ENCODE results near the gene CNTN4. TPM values are rescaled to one million over a fixed set of nuclear protein-coding genes. Genes with fewer than 3 reads are reported as not detected.

The CNTN4 gene
- total and polyA plus RNA-seq, 3 experiments from 2014 or later = not detected

GRCh38 chr3:2847062-2847841, 748.6 kb downstream of the CNTN4 start:
- H3K4me3 Mint-ChIP-seq = no peak overlapping the region
- CTCF ChIA-PET = interaction anchor here (0.7 to 1.6 kb wide), 2 partner anchors 10 to 214 kb away, joined by 3 to 5 read pairs; no protein-coding TSS in a partner anchor
- no peak overlapping the region for H3K27ac ChIP-seq (ENCODE audit: low read depth, low read length)
- H3K4me3 ChIP-seq (ENCODE audit: low read length) = no peak overlapping the region
- peaks cover 0 to 4% of the 10 kb centered on the region in 2 donors for H3K27me3 Mint-ChIP-seq
- H3K4me1 ChIP-seq (ENCODE audit: insufficient read depth, low read length) = no peaks in the 10 kb centered on the region
- no peak overlapping the region for H3K27ac Mint-ChIP-seq
- no peaks in the 10 kb centered on the region for H3K9me3 ChIP-seq (ENCODE audit: low read length)
- no peaks in the 10 kb centered on the region for H3K36me3 ChIP-seq (ENCODE audit: insufficient read depth, low read length)
- H3K9me3 Mint-ChIP-seq = peaks cover 0 to 2% (median 0%) of the 10 kb centered on the region in 5 donors
- no peaks in the 10 kb centered on the region for H3K36me3 Mint-ChIP-seq
- no peaks in the 10 kb centered on the region for H3K27me3 ChIP-seq (ENCODE audit: insufficient read depth, low read length, poor library complexity, severe bottlenecking)
- no peaks in the 10 kb centered on the region for H3K4me1 Mint-ChIP-seq
- POLR2A ChIA-PET = no interaction called here
- DNase-seq = no peak

- no peaks in the 10 kb centered on the region for H3K27me3 Mint-ChIP-seq
- H3K36me3 Mint-ChIP-seq = no peaks in the 10 kb centered on the region
- H3K9me3 ChIP-seq (ENCODE audit: low read length) = no peaks in the 10 kb centered on the region
- H3K9me3 Mint-ChIP-seq = peaks cover 0 to 2% (median 0%) of the 10 kb centered on the region in 5 donors
- ChIA-PET POLR2A (no interaction called here), CTCF (no interaction called here)
- no peak overlapping the region for H3K27ac ChIP-seq (ENCODE audit: low read depth, low read length)
- no peak overlapping the region for H3K4me3 Mint-ChIP-seq
- no peak overlapping the region for H3K27ac Mint-ChIP-seq
- H3K4me3 ChIP-seq (ENCODE audit: low read length) = no peak overlapping the region
- H3K4me1 ChIP-seq (ENCODE audit: insufficient read depth, low read length) = no peaks in the 10 kb centered on the region
- H3K36me3 ChIP-seq (ENCODE audit: insufficient read depth, low read length) = no peaks in the 10 kb centered on the region
- H3K27me3 ChIP-seq (ENCODE audit: insufficient read depth, low read length, poor library complexity, severe bottlenecking) = no peaks in the 10 kb centered on the region
- H3K4me1 Mint-ChIP-seq = no peaks in the 10 kb centered on the region
- DNase-seq = no peak
Measured at GRCh38 chr3:2849092-2849491, 750.4 kb downstream of the CNTN4 start.

- no peak overlapping the region for H3K27ac Mint-ChIP-seq
- no peaks in the 10 kb centered on the region for H3K27me3 ChIP-seq (ENCODE audit: insufficient read depth, low read length, poor library complexity, severe bottlenecking)
- H3K9me3 Mint-ChIP-seq = peaks cover 0 to 2% (median 0%) of the 10 kb centered on the region in 5 donors
- POLR2A ChIA-PET = no interaction called here
- H3K9me3 ChIP-seq (ENCODE audit: low read length) = no peaks in the 10 kb centered on the region
- H3K4me3 Mint-ChIP-seq = no peak overlapping the region
- no peak overlapping the region for H3K27ac ChIP-seq (ENCODE audit: low read depth, low read length)
- no peaks in the 10 kb centered on the region for H3K36me3 Mint-ChIP-seq
- no peak overlapping the region for H3K4me3 ChIP-seq (ENCODE audit: low read length)
- no peak for DNase-seq
- H3K4me1 ChIP-seq (ENCODE audit: insufficient read depth, low read length) = no peaks in the 10 kb centered on the region
- no peaks in the 10 kb centered on the region for H3K36me3 ChIP-seq (ENCODE audit: insufficient read depth, low read length)
- CTCF ChIA-PET = no interaction called here
- peaks cover 0 to 4% (median 0%) of the 10 kb centered on the region in 3 donors for H3K4me1 Mint-ChIP-seq
- no peaks in the 10 kb centered on the region for H3K27me3 Mint-ChIP-seq
Measured at GRCh38 chr3:2850701-2851100, 752.0 kb downstream of the CNTN4 start.

- Mint-ChIP-seq H3K36me3 (no peaks in the 10 kb centered on the region), H3K27me3 (no peaks in the 10 kb centered on the region), H3K27ac (no peak overlapping the region), H3K4me3 (no peak overlapping the region), H3K4me1 (peaks cover 5 to 10% (median 6%) of the 10 kb centered on the region in 3 donors), H3K9me3 (peaks cover 0 to under 1% (median 0%) of the 10 kb centered on the region in 5 donors)
- POLR2A ChIA-PET = no interaction called here
- DNase-seq = no peak
- H3K27ac ChIP-seq (ENCODE audit: low read depth, low read length) = no peak overlapping the region
- no peaks in the 10 kb centered on the region for H3K4me1 ChIP-seq (ENCODE audit: insufficient read depth, low read length)
- CTCF ChIA-PET = no interaction called here
- H3K4me3 ChIP-seq (ENCODE audit: low read length) = no peak overlapping the region
- H3K27me3 ChIP-seq (ENCODE audit: insufficient read depth, low read length, poor library complexity, severe bottlenecking) = no peaks in the 10 kb centered on the region
- H3K36me3 ChIP-seq (ENCODE audit: insufficient read depth, low read length) = no peaks in the 10 kb centered on the region
- no peaks in the 10 kb centered on the region for H3K9me3 ChIP-seq (ENCODE audit: low read length)
Measured at GRCh38 chr3:2851361-2851760, 752.7 kb downstream of the CNTN4 start.

GRCh38 chr3:2851835-2852234, 753.2 kb downstream of the CNTN4 start:
- H3K36me3 Mint-ChIP-seq = no peaks in the 10 kb centered on the region
- H3K4me3 ChIP-seq (ENCODE audit: low read length) = no peak overlapping the region

GRCh38 chr3:2853651-2854050, 755.0 kb downstream of the CNTN4 start:
- Mint-ChIP-seq H3K36me3 (no peaks in the 10 kb centered on the region), H3K4me1 (peaks cover 5 to 17% (median 11%) of the 10 kb centered on the region in 3 donors), H3K9me3 (no peaks in the 10 kb centered on the region), H3K4me3 (no peak overlapping the region), H3K27me3 (peaks cover 0 to 7% of the 10 kb centered on the region in 2 donors), H3K27ac (no peak overlapping the region)
- no peaks in the 10 kb centered on the region for H3K36me3 ChIP-seq (ENCODE audit: insufficient read depth, low read length)
- no peaks in the 10 kb centered on the region for H3K27me3 ChIP-seq (ENCODE audit: insufficient read depth, low read length, poor library complexity, severe bottlenecking)
- POLR2A ChIA-PET = no interaction called here
- no peaks in the 10 kb centered on the region for H3K4me1 ChIP-seq (ENCODE audit: insufficient read depth, low read length)
- H3K27ac ChIP-seq (ENCODE audit: low read depth, low read length) = no peak overlapping the region
- H3K9me3 ChIP-seq (ENCODE audit: low read length) = no peaks in the 10 kb centered on the region
- no peak overlapping the region for H3K4me3 ChIP-seq (ENCODE audit: low read length)
- CTCF ChIA-PET = no interaction called here
- no peak for DNase-seq

More at GRCh38 chr3:2851835-2852234, 753.2 kb downstream of the CNTN4 start:
- Histone ChIP-seq H3K27me3 (ENCODE audit: insufficient read depth, low read length, poor library complexity, severe bottlenecking) (no peaks in the 10 kb centered on the region), H3K9me3 (ENCODE audit: low read length) (no peaks in the 10 kb centered on the region), H3K36me3 (ENCODE audit: insufficient read depth, low read length) (no peaks in the 10 kb centered on the region), H3K27ac (ENCODE audit: low read depth, low read length) (no peak overlapping the region), H3K4me1 (ENCODE audit: insufficient read depth, low read length) (no peaks in the 10 kb centered on the region)
- ChIA-PET CTCF (no interaction called here), POLR2A (no interaction called here)
- no peak overlapping the region for H3K4me3 Mint-ChIP-seq
- no peaks in the 10 kb centered on the region for H3K9me3 Mint-ChIP-seq
- no peak for DNase-seq
- H3K27ac Mint-ChIP-seq = peak overlapping the region in 1 of 8 donors; percentile 11
- peaks cover 0 to 3% of the 10 kb centered on the region in 2 donors for H3K27me3 Mint-ChIP-seq
- H3K4me1 Mint-ChIP-seq = peaks cover 5 to 15% (median 10%) of the 10 kb centered on the region in 3 donors

- DNase-seq = no peak
- no peaks in the 10 kb centered on the region for H3K9me3 Mint-ChIP-seq
- H3K36me3 Mint-ChIP-seq = no peaks in the 10 kb centered on the region
- Histone ChIP-seq H3K36me3 (ENCODE audit: insufficient read depth, low read length) (no peaks in the 10 kb centered on the region), H3K27me3 (ENCODE audit: insufficient read depth, low read length, poor library complexity, severe bottlenecking) (no peaks in the 10 kb centered on the region), H3K4me3 (ENCODE audit: low read length) (no peak overlapping the region), H3K4me1 (ENCODE audit: insufficient read depth, low read length) (no peaks in the 10 kb centered on the region), H3K9me3 (ENCODE audit: low read length) (no peaks in the 10 kb centered on the region), H3K27ac (ENCODE audit: low read depth, low read length) (no peak overlapping the region)
- CTCF ChIA-PET = interaction anchor here (1.6 kb wide), 1 partner anchor 9 kb away, joined by 5 read pairs; no protein-coding TSS in a partner anchor
- peaks cover 5 to 17% (median 11%) of the 10 kb centered on the region in 3 donors for H3K4me1 Mint-ChIP-seq
- H3K4me3 Mint-ChIP-seq = peak overlapping the region in 2 of 7 donors; percentile 17 to 46
- peak overlapping the region in 2 of 8 donors; percentile 36 to 41 for H3K27ac Mint-ChIP-seq
- POLR2A ChIA-PET = no interaction called here
- H3K27me3 Mint-ChIP-seq = peaks cover 0 to 7% of the 10 kb centered on the region in 2 donors
Measured at GRCh38 chr3:2856138-2857133, 757.8 kb downstream of the CNTN4 start.

GRCh38 chr3:2860626-2861025, 762.0 kb downstream of the CNTN4 start:
- no peak overlapping the region for H3K27ac ChIP-seq (ENCODE audit: low read depth, low read length)
- POLR2A ChIA-PET = no interaction called here
- no peaks in the 10 kb centered on the region for H3K36me3 ChIP-seq (ENCODE audit: insufficient read depth, low read length)
- no peaks in the 10 kb centered on the region for H3K9me3 ChIP-seq (ENCODE audit: low read length)
- Mint-ChIP-seq H3K36me3 (no peaks in the 10 kb centered on the region), H3K4me1 (peaks cover 5 to 14% (median 11%) of the 10 kb centered on the region in 3 donors), H3K27ac (no peak overlapping the region), H3K27me3 (peaks cover 2 to 7% of the 10 kb centered on the region in 2 donors), H3K9me3 (no peaks in the 10 kb centered on the region), H3K4me3 (no peak overlapping the region)
- CTCF ChIA-PET = no interaction called here
- no peaks in the 10 kb centered on the region for H3K27me3 ChIP-seq (ENCODE audit: insufficient read depth, low read length, poor library complexity, severe bottlenecking)
- H3K4me3 ChIP-seq (ENCODE audit: low read length) = no peak overlapping the region
- no peak for DNase-seq
- no peaks in the 10 kb centered on the region for H3K4me1 ChIP-seq (ENCODE audit: insufficient read depth, low read length)

All from CD8-positive, alpha-beta memory T cell (primary cell).